ENCODE results near the gene NDUFAF8. TPM values are rescaled to one million over a fixed set of nuclear protein-coding genes. Genes with fewer than 3 reads are reported as not detected.

Gene NDUFAF8
- total RNA-seq, 1 experiment from 2014 or later, result 58.6 TPM

DNA sequence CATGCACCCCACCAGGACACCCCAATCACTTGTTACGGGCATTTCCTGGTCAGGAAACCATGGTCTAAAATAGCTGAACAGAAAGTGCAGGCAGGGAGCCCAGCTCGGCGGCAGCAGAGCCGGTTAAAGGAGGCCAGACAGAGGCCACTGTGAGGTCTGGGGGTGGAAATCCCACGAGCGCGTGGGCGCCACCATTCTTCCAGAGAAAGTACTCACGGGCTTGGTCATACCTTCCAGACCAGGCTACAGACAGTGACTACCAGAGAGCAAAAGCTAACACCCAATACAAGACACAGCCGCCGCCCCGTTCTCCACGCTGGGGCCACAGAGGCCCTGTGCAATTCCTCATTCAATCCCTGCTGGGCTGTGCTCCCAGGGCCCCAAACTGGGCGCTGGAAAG, 28.2 kb upstream of the NDUFAF8 start:
- Histone ChIP-seq H3K4me1 (ENCODE audit: insufficient read depth, low read length, poor library complexity, severe bottlenecking) (peaks cover 17% of the 10 kb centered on the region), H3K27me3 (replicated peaks; ENCODE audit: insufficient read depth, low read depth, low read length, poor library complexity) (no peaks in the 10 kb centered on the region), H3K27ac (ENCODE audit: low read depth, low read length, poor library complexity, severe bottlenecking) (peak overlapping the region; percentile 5), H3K4me3 (ENCODE audit: low read depth, low read length, poor library complexity, severe bottlenecking) (no peak overlapping the region), H3K36me3 (ENCODE audit: insufficient read depth, low read length, poor library complexity, severe bottlenecking) (no peaks in the 10 kb centered on the region), H3K9me3 (ENCODE audit: low read depth, low read length, poor library complexity, severe bottlenecking) (no peaks in the 10 kb centered on the region)
- TF ChIP-seq, protein P1, sequence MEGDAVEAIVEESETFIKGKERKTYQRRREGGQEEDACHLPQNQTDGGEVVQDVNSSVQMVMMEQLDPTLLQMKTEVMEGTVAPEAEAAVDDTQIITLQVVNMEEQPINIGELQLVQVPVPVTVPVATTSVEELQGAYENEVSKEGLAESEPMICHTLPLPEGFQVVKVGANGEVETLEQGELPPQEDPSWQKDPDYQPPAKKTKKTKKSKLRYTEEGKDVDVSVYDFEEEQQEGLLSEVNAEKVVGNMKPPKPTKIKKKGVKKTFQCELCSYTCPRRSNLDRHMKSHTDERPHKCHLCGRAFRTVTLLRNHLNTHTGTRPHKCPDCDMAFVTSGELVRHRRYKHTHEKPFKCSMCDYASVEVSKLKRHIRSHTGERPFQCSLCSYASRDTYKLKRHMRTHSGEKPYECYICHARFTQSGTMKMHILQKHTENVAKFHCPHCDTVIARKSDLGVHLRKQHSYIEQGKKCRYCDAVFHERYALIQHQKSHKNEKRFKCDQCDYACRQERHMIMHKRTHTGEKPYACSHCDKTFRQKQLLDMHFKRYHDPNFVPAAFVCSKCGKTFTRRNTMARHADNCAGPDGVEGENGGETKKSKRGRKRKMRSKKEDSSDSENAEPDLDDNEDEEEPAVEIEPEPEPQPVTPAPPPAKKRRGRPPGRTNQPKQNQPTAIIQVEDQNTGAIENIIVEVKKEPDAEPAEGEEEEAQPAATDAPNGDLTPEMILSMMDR (conservative IDR thresholded peaks at IDR 0.05; ENCODE audit: low read depth, low read length), result no peak
- no peak for DNase-seq (ENCODE audit: low spot score)
- intact Hi-C loops (cut with micrococcal nuclease; ENCODE audit: unreplicated experiment), result no loop called here
- ChIA-PET CTCF (interaction anchor here (0.8 kb wide), 1 partner anchor 68 kb away, joined by 7 read pairs; no protein-coding TSS in a partner anchor), POLR2A (ENCODE audit: low non-redundant PET) (no interaction called here)
- no TSS peak for BruUV-seq (replicated peaks)

DNA sequence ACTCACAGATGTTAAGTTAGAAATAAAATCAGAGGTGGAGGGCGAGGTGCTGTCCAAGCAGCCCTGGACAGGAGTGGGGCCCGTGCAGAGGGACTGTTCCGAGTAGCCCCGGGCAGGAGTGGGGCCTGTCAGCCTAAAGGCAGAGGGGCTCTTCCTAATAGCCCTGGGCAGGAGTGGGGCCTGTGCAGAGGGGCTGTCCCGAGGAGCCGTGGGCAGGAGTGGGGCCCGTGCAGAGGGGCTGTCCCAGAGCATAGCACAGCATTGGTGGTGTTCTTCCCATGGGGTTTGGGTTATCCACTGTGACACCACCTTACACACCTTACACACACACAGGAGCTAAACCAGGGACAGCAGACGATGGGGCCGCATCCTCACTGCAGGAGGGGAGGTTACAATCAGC, 26.8 kb upstream of the NDUFAF8 start:
- peaks cover 3% of the 10 kb centered on the region for H3K4me1 ChIP-seq (ENCODE audit: insufficient read depth, low read length, poor library complexity, severe bottlenecking)
- no peak overlapping the region for H3K4me3 ChIP-seq (ENCODE audit: low read depth, low read length, poor library complexity, severe bottlenecking)
- ChIA-PET CTCF (no interaction called here), POLR2A (ENCODE audit: low non-redundant PET) (no interaction called here)
- no peak for DNase-seq (ENCODE audit: low spot score)
- H3K9me3 ChIP-seq (ENCODE audit: low read depth, low read length, poor library complexity, severe bottlenecking), result no peaks in the 10 kb centered on the region
- H3K36me3 ChIP-seq (ENCODE audit: insufficient read depth, low read length, poor library complexity, severe bottlenecking), result no peaks in the 10 kb centered on the region
- H3K27ac ChIP-seq (ENCODE audit: low read depth, low read length, poor library complexity, severe bottlenecking), result no peak overlapping the region
- no peaks in the 10 kb centered on the region for H3K27me3 ChIP-seq (replicated peaks; ENCODE audit: insufficient read depth, low read depth, low read length, poor library complexity)
- intact Hi-C loops (cut with micrococcal nuclease; ENCODE audit: unreplicated experiment), result no loop called here
- no TSS peak for BruUV-seq (replicated peaks)
- no peak for TF ChIP-seq EZH2 (IDR thresholded peaks at IDR 0.05; ENCODE audit: borderline replicate concordance, low read depth, low read length, poor library complexity, severe bottlenecking)
- TF ChIP-seq, protein P1 (conservative IDR thresholded peaks at IDR 0.05; ENCODE audit: low read depth, low read length), result no peak

DNA sequence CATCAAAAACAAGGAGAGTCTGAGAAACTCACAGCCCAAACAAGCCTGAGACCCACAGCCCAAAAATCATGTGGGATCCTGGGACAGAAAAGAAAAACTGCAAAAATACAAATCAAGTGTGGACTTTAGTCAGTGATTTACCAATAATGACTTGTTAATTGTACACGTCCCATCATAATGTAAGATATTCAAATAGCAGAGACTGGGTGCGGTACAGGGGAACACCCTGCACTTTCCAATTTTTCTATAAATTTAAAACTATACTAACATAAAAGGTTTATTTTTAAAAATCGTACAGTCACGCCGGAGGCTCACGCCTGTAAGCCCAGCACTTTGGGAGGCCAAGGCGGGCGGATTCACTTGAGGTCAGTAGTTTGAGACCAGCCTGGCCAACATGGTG, 25.1 kb upstream of the NDUFAF8 start:
- Histone ChIP-seq H3K4me1 (ENCODE audit: insufficient read depth, low read length, poor library complexity, severe bottlenecking) (no peaks in the 10 kb centered on the region), H3K9me3 (ENCODE audit: low read depth, low read length, poor library complexity, severe bottlenecking) (no peaks in the 10 kb centered on the region), H3K36me3 (ENCODE audit: insufficient read depth, low read length, poor library complexity, severe bottlenecking) (no peaks in the 10 kb centered on the region), H3K4me3 (ENCODE audit: low read depth, low read length, poor library complexity, severe bottlenecking) (no peak overlapping the region), H3K27ac (ENCODE audit: low read depth, low read length, poor library complexity, severe bottlenecking) (no peak overlapping the region), H3K27me3 (replicated peaks; ENCODE audit: insufficient read depth, low read depth, low read length, poor library complexity) (no peaks in the 10 kb centered on the region)
- ChIA-PET POLR2A (ENCODE audit: low non-redundant PET) (no interaction called here), CTCF (no interaction called here)
- TF ChIP-seq EZH2 (IDR thresholded peaks at IDR 0.05; ENCODE audit: borderline replicate concordance, low read depth, low read length, poor library complexity, severe bottlenecking), result no peak
- TF ChIP-seq, protein P1 (conservative IDR thresholded peaks at IDR 0.05; ENCODE audit: low read depth, low read length), result no peak
- no peak for DNase-seq (ENCODE audit: low spot score)
- intact Hi-C loops (cut with micrococcal nuclease; ENCODE audit: unreplicated experiment), result no loop called here
- BruUV-seq (replicated peaks), result no TSS peak
